ELF-1 (cell line): ENCODE data around the gene TENT5C.

ENCODE experiments used
- DNase-seq: peaks from one replicate; pipeline ENCODE4 v3.0.0-alpha.2; 2016; ENCODE audit warnings: low read depth, low spot score

TENT5C gene

GRCh38 chr1:117591252-117591651 is 14.6 kb upstream of the TENT5C start:
- no peak for DNase-seq

- DNase-seq, result no peak
Measured at GRCh38 chr1:117592155-117592554, 13.7 kb upstream of the TENT5C start.

- DNase-seq, result no peak
Measured at GRCh38 chr1:117594261-117594990, 11.4 kb upstream of the TENT5C start.

DNA sequence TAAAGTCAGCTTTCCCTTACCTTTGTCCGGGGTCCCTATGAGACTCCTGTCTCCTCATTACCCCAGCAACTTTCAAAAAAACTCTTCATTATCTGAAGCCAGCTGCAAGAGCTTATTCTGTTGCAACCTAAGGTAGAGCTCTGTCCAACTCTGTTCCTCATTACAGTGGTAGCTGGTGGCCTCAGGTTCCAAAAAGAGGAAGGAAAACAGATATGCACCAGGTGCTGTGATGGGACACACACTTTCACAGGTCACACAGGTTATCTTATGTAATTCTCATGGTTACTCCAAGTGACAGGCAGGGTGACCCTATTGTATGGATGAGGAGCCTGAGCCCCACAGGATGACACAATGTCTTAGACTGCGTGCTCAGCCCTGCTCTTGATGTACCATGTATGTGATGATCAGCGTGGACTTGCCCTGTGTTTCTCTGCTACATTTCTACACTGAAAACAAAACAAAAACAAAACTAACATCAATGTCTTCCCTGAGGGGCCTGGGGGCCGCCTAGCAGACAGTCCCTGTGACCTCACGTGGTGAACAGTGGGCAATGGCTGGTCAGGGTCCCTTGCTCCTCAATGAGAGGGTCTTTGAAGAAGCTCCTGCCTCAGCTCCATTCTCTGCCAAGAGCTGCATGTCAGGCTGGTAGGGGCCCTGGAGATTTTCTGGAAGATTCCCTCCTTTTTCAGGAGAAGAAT is 9.7 kb upstream of the TENT5C start:
- DNase-seq, result no peak

DNA sequence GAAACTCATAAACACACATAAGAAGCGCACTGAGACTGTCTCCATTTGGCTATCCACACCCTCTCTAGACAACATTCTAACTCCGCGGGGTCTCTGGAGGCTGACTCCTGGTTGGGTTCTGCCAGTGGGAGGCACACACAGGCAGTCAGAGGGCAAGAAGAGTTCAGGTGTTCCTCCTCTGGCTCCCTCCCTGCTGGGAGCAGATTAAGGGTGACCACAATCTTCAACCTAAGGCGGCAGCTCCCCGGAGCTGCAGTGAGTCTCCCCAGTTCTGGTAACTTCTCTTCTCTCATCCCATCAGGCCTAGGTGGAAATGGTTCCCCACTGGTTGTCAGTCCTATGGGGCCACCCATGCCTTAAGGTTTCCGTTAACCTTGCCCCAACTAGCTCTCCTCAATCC is 7.4 kb upstream of the TENT5C start:
- DNase-seq, result no peak

DNA sequence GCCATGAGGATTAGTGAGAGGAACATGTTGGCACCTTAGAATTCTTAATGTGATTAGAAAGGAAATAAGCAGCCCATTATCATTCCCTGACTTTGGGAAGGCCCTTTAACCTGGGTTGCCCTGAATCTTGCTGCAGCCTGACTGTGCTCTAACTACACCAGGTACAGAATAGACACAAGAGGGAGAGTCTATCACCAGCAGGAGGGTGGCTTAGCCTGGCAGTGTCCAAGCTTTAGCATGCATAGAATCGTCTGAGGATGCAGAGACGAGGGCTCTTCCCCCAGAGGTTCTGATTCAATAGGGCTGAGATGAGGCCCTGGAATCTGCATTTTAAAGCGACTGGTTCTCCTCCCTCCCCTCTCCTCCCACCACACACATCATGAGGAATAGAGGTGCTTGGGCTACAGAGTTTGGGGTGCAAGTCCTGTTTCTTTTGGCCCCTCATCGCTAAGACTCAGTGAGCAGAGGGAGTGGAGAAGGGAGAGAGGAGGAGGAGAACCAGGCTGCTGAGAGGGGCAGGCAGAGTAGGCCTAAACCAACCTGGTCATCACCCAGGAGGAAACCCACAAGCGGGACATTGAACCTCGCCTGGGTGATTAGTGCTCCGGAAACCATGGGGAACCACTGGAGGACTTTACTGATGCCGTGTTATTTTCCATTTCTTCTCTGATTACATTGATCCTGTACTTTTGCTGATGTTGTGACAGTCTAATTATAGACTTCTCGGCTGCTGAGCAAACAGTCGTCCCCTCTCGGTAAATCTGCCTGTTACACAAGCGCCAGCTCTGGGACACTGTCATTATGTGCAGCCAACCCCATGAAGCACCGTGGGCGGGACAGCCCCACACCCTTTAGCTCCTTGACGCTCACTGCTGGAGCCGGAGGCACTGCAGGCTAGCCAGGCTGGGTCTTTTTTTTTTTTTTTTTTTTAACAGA is 6.3 kb upstream of the TENT5C start:
- no peak for DNase-seq

- DNase-seq, result no peak
Measured at GRCh38 chr1:117600325-117600943, 5.4 kb upstream of the TENT5C start.

GRCh38 chr1:117600966-117601365 is 4.9 kb upstream of the TENT5C start:
- no peak for DNase-seq

DNA sequence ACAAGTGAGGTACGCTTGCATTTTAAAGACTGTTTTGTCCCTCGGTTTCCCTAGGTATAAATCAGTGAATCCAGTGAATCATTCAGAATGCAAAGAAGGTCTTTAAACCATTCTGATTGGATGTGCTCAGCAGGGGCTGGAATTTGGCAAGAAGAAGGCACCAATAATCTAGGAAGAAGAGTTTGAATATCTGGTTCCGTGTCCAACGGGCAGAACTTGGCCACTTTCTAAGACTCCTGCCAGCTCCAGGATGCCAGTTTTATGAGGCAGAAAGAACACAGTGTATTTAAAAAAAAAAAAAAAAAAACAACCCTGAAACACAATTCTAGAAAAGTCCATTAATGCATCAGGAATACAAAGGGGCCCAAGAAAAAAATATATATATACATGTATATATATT is 3.0 kb upstream of the TENT5C start:
- DNase-seq, result no peak

- no peak for DNase-seq
Measured at GRCh38 chr1:117605164-117605773, 579 bp upstream of the TENT5C start.

GRCh38 chr1:117606649-117607430 is 992 bp downstream of the TENT5C start:
- peak; percentile 41 for DNase-seq

DNA sequence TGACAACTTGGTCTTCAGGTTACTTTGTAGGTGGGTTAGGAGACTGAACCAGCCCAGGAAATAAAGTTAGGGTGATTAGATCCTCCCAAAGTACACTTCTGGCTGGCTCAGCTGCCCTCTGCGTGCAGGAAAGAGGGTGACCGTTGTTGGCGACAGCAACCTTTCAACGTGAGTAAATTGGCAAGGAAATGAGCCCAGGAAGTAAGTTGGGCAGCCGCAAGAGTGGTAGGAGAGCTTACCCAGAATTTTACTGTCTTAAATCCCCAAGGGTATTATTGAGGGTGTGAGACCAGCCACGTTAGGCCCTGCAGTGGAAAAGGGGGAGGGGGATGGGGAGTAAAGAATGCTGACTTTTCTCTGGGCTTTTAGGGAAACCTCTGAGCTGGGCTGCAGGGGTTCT is 1.6 kb downstream of the TENT5C start:
- peak; percentile 54 for DNase-seq

DNA sequence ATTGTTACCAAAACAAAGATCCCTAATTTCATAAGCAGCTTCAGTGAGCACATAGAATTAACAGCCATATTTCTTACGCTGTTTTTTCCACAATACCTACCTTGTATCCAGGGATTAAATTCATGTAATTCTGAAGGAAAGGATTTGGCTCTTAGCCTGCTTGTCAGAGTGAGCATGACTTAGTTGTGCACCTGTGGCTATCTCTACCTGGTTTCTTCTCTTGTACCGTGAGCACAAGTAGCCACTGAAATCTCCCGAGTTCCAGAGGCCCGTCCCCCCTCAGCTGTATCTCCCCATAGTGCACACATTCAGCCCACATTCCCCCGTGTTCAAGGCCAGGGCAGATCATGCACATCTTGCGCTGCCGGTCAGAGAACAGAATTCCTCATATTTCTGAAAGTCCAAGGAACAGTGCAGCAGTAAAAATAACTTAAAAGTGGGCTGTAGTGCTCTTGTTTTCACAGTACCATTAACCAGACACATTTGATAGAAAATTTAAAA is 2.3 kb downstream of the TENT5C start:
- DNase-seq, result no peak

DNA sequence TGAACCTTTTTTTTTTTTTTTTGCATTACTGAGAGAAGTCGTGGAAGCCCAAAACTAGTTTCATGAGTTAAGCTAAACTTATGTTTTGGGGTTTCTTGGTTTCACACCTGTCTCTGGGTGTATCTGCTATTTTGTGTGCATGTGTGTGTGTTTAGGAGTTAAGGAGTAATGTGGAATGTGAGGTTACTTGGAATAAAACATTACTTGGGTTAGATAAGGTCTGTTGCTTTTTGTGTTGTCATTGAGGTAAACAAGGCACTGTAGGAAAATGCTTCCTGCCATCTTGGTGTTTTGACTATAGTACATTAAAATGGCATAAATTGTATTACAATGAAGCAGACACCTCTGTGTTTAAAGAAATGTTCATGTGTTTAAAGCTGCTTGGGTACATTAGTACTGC is 2.9 kb downstream of the TENT5C start:
- no peak for DNase-seq

- DNase-seq, result no peak
Measured at GRCh38 chr1:117609471-117609911, 3.6 kb downstream of the TENT5C start.

DNA sequence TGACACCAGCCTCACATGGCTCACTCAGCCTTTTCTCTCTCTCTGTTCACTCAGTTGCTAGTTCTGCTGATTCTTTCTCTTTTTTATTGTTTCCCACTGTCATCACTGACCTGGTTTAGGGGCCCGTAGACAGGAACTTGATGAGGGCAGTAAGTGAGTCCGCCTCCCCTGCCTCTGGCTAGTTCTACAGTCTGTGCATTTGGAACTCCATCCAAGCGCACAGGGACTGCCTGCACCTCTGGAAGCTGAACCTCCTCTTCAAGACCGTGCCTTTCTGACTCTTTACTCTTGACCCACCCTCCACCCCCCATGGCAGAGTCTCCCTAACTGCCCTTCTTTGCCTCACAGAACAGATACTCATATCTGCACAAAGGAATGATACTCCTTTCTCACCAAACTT is 4.2 kb downstream of the TENT5C start:
- DNase-seq, result no peak

DNA sequence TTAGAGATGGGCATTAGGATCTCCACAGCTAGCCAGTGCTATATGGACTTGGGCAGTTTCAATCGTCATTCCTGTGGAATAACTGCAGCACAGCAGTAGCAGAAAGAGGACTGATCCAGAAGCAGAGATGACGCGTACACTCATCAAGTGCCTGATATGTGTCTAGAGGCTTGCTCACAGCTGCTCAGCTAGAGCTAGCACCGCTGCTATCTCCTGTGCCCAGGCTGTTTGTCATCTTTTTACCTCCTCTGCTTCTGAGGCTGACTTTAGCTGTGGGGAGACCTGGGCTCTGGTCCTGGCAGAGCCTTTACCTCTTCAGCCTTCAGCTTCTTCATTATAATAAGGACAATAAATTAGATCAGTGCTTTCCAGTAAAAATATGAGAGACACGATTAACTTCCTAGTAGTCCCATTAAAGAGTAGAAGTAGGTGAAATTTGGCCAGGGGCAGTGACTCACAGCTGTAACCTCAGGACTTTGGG is 5.3 kb downstream of the TENT5C start:
- DNase-seq, result peak; percentile 10

DNA sequence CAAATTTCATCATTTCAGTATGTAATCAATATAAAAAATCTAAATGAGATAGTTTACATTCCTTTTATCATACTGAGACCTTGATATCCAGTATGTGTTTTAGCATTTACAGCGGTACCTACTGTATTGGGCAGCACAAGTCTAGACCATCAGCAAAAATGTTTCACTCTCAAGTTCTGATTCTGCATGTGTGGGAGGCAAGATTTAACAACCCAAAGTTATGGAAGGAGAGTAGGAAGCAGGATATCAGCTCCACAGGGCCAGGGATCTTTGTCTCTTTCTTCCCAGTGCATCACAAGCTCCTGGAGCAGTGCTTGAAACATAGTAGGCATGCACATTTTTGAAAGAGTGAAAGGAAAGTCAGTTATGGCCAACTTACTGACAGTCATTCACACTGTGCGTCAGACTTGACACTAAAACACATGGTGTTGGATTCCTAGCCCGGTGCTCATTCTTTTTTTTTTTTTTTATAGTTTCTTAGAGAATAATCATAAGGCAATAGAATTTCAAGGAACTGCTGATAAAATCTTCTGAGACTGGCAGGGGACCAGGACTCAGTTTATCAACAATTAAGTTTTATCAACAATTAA is 6.1 kb downstream of the TENT5C start:
- DNase-seq, result no peak

- DNase-seq, result peak; percentile 70
Measured at GRCh38 chr1:117612517-117613248, 6.8 kb downstream of the TENT5C start.
